Measurements from ENCODE around the gene FRRS1L.
A peak's percentile ranks its signal among the peaks of the same experiment; 100 is the strongest.
"Not testable (repeated sequence)": the region's sequence is repeated elsewhere in the genome, so short reads cannot be mapped to it uniquely, and the experiment has no call there.

FRRS1L gene

DNA sequence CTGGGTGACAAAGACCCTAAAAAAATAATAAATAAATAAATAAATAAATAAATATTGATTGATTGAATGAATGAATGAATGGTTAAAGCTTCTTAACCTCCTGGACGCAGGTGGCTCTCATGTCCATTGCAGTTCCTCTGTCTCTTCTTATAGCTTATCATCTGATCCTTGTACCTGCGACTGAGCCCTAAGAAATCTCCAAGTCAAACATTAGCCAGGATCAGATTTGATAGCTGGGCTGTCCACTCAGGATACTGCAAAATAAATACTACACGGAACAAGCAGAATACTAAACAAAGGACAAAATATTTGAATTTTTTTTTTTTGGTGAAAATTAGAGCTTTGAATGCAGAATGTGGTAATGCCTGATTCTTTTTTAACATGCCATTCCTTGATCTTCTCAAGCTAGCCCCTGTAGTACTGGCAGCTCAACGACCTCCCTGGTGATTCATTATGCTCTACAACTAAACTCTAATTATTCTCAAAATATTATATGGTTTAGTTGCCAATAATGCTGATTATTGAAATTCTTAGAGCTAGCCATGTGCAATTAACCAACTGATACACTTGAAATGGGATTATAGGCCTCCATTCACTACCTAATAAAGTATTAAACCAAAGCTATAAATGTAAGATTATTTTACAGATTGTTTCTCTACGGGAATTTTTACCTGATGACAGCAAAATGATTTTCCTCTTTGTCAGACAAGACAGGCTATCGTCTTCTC lies 37.4 kb downstream of the FRRS1L start:
- no peak for DNase-seq

DNA sequence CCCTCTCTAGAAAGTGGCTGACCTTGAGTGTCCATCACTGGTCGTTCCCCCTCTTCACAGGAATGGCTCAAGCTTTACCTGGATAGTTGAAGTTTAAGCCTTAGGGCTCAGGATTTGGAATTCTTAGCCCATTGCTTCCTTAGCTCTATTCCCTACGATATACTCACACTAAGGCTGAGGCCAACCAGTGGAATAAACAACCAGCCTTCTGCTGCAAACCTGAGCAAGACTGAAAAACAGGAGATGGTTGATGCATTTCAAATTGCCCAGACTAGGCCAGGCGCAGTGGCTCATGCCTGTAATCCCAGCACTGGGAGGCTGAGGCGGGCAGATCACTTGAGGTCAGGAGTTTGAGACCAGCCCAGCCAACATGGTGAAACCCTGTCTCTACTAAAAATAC lies 40.4 kb downstream of the FRRS1L start:
- DNase-seq, result not testable (repeated sequence)

DNA sequence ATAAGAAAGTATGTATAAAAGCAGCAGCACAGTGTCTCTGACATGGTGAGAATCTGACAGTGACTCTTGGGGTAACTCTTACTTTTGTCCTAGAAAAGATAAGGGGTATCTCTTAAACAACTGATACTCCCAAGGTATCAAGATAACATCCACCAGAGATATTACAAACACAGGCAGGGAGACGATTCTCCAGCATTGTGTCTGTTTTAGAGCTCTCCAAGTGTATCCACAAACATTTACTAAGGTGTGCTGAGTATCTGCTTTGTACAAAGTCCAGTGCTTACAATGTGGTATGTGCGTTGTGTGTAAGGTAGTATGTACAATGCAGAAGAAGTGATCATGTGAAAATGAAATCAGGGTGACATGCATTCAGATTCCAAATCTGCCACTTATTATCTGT lies 42.9 kb downstream of the FRRS1L start:
- DNase-seq, result no peak

DNA sequence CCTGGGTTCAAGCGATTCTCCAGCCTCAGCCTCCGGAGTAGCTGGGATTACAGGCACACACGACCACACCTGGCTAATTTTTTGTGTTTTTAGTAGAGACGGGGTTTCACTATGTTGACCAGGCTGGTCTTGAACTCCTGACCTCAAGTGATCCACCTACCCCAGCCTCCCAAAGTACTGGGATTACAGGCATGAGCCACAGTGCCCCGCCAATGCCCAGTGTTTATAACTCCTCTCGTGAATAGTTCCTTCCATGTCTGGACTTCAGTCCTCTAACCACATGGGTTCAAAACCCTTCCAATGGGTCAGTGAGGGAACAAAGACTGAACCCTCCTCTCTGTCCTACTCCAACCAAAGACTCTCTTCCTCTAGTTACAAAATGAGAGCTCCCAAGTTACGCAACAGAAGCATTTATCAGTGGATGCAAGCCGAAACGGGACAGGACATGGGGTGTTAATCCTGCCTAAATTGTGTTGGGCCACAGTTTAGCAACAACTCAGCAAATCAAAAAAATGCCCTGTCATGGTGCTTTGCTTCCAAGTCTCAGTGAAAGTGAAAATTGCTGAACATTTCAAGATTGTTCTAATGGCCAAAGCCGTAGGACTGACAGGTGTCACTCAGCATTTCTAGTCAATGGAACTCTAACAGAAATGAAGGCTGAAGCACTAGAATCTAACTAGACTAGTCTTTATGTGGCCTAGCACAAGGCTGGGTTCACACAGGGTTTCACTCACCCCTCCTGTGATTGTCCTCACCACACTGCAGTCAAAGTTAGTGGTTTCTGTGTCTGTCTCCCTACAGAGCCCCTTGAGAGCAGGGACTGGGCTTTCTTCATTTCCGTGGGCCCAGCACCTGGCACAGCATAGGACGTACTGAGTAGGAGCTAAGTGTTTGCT lies 44.1 kb downstream of the FRRS1L start:
- DNase-seq, result no peak

DNA sequence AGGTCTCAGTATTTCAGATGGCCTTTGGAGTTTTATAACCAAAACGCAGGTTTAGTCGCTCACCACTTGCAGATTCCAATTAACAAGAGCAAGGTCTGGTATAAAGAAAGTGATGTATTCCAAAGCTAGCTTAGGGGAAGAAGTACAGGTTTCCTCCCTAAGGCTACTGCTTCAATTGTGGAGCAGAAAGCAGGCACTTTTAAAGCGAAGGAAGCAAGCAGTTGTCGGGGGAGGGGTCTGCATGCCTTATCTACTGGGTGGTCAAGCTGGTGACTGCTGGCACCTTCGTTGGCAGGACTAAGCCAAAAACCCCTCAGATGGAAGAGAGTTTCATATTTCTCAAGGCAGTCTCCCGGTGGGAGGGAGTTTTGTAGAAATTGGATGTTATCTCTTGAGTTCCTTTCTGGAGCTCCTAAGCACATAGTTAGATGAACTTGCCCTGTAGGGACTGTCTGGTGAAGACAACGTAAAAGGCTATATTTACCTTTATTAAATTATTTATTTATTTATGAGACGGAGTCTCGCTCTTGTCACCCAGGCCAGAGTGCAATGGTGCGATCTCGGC lies 45.7 kb downstream of the FRRS1L start:
- DNase-seq, result no peak

DNA sequence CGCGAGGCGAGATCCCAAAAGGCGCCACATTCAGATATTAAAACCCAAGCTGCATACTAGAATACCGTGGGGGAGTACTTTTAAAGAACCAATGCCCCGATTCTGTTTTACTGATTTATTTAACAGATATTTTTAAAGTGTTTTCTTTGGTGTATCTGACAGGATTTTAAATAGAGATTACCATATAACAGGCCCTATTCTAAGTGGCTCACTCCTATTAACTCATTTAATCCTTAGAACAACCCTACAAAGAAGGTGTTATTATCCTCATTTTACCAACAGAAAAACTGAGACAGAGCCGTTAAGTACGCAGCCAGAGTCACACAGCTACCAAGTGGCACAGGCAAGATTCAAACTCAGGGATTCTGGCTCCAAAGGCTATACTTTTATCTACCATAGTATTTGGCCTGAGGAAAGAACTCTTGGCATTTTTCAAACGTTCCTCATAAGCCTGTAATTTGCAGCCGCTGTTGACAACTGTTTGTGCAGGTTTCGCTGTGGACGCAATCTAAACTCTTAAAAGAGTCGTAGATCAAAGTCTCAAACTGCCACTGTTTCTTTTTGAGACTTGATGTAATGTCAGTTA lies 46.8 kb downstream of the FRRS1L start:
- DNase-seq, result no peak

DNA sequence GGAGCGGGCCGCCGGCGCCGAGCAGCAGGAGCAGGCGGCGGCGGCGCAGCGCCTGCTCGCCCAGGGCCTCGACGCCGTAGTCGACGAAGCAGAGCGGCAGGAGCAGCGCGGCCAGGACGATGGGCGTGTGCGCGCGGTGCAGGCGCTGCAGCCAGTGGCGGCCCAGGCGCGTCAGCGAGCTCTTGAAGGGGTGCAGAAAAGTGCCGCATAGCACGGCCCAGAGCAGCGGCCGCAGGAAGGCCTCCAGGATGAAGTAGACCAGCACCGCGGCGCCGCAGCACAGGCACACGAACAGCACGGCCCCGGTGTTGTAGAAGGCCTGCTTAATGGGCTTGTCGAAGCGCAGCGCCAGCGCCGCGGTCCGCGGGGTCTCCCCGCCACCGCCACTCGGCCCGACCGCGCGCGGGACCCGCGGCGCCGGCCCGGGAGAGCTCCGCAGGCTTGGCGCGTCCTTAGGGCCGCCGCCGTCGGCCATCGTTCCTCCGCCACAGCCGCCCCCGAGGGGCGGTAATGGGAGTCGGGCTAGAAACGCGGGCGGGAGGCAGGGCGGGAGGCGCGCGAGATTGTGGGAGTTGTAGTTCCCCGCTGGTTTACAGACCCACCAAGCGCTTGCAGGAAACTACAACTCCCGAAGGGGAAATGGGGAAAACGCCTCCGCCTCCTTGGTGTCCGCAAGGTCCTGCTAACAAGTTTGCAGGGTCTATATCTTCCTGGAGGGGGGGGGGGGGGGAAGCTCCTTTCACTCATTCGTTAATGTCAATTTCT lies 47.4 kb downstream of the FRRS1L start, which contains the start of gene TMEM245:
TSS of gene TMEM245 (minus strand) at position 509 of the 765 bp plus-strand sequence. CDS start at position 475, 34 bp downstream.
- DNase-seq, result peak; percentile 88

DNA sequence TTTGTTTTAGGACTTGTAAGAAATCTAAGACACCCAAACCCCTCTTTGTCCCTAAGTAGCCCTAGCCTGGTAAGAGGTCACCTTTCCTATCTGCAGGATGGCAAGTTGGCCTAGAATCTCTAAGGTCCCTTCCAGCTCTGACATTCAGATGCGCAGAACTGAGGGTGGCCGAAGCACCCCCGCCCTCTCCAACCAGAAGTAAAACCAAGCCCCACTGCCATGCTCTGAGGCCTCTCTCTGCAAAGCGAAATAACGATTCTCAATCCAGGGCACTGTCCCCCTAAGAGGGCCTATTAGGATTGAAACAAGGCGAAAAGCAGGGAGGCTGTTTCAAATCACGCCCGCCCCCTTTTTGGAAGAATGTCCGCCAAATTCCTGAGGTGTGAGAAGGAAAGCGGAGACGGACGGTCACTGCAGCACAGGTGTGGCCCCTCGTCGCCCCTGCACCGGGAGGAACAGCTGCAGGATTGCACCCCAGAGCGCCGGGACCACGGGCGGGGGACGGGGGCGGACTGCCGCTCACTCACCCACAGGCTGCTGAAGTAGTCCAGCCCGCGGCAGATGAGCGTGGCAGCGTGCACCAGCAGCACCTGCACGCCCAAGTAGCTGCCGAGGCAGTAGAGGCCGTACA lies 48.1 kb downstream of the FRRS1L start:
- no peak for DNase-seq

DNA sequence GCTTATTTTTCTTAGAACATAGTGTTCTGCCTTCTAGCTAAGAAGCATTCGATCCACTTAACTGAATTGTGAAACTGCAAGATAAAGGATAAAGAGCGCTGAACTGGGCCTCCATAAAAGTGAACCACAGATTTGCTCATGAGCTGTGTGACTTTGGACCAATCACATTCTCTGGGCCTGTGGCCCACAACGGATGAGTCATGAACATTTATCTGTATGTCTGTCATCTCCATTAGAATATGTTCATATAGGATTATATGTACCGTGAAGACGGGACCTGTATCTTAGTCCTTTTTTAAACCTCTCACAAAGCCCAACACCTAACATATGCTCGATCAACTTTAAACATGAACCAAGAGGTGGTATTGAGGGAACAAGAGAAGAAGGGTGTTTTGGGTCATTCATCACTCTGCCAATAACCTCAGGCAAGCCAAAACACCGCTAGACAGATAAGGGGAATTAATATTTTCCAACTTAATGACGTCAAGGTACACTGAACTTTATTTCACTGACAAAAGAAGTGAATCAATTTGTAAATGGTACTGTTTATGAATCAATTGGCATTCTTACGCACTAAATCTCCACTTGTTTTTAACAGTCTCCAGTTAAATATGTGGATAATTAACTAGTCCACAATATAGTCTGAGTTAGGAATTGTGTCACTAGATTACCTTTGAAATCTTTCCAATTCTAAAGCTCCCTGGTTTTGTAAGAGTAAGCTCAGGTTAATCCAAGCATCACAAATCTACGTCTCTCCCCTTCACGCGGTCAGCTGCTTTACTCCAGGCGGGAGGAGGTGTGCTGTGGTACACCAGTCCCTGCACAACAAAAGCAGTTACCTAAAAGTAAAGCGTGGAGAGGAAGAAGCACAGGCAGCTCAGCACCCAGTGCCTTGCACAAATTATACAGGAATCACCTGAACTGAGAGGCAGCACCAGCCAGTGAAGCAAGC lies 48.9 kb downstream of the FRRS1L start:
- peak; percentile 7 for DNase-seq

DNA sequence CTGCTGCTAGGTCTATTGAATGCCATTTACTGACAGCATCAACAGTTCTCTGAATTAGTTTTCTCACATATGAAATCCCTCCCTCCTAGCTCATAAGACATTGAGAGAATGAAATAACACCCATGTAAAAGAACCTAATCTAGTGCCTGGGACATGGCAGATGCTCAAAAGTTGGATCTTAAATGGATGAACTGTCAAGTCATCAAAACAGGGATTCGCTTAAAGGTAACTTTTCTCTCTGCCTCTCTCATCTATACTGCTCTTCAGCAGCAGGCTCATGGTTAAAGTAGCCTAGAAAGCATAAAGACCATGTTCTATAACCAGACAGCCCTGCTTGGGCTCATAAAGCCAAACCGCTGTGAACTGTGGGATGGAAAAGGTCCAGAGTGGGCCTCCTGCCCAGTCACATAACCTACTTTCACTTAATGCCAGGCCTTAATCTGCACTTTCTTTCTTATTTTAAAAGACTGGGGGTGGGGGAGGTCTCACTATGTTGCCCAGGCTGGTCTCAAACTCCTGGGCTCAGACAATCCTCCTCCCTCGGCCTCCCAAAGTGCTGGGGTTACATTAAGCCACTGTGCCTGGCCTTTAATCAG lies 51.0 kb downstream of the FRRS1L start:
- DNase-seq, result no peak

DNA sequence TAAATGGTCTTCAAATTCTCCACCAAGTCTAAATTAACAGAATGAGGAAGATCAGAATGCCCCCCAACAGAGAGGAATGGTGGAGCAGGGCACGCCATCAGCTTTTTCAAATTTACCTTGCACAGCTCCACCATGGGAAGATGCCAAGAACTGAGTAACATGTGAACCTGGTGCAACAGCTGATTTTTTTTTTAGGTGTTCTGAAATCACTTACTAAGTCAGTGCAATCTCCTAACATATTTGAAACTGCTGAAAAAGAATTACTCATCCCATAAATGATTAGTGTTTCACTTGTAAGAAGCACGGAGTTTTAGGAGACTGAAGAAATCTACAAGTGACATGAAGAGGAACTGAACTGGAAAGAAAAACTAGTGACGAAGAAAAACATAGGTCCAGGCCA lies 52.4 kb downstream of the FRRS1L start:
- DNase-seq, result no peak

DNA sequence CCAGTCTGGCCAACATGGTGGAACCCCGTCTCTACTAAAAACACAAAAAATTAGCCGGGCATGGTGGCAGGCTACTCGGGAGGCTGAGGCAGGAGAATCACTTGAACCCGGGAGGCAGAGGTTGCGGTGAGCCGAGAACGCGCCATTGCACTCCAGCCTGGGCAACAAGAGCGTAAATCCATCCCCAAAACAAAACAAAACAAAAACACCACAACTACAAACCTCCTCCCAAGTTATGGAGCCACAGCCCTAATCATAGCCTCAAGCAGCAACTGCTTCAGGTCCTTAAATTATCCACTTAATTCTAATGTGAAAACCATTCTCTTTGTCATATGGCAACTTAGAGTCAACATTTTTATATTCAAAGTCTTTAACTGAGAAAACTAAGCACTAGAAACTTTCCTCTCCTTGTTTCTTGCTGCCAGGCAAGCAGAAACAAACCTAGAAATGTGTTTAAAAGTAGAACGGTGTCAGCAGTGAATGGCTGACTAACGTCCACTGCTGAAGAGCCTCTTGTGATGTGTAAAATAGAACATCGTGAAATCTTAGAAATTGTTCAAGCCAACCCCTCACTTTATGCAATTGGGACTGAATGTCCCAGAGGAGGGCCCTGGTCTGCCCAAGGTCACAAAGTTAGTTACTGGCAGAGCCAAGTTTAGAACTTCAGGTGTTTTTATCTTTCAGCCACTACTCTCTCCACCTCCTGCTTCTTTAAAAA lies 53.0 kb downstream of the FRRS1L start:
- no peak for DNase-seq

DNA sequence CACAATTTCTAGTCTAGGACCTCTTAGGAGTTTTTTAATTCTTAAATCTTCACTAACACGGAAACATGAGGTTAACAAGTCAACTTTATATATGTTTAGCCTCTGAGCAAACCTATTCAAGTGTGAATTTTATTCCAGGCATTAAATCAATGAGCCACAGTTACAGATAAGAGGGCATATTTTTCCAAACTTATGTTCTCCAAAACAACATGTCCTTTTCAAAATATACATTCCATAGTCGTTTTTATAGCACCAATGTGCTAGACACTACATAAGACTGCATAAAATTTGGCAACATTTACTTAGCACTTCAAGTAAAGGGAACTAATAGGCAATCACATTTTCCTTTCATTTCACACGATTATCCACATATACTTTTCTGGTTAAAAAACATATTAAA lies 53.8 kb downstream of the FRRS1L start:
- no peak for DNase-seq

DNA sequence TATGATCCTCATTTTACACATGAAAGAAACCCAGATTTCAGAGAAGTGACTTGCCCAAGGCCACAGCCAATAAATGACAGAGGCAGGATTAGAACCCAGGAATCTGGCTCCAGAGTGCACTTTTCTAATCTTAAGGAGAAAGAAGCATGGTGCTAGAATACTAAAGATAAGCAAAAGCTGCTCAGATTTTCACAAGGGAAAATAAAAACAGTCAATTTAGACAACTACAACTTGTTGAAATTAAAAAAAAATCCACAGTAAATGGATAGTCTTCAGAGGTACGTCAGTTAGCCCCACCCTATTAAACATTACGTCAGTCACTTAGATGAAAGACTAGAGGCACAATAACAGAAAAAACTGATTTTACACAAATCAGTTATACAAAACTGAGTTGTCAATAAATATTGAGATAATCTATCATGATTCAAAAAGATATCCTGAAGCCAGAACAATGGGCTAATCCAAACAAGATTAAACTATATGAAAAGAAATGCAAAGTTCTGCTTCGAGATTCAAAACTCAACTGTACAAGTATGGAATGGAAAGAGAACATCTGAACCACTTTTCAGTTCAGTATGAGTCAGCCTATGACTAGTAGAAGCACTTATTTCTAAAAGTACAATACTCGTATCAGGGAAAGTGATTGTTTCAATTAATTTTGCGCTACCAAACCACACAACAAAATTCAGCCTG lies 56.6 kb downstream of the FRRS1L start:
- no peak for DNase-seq

DNA sequence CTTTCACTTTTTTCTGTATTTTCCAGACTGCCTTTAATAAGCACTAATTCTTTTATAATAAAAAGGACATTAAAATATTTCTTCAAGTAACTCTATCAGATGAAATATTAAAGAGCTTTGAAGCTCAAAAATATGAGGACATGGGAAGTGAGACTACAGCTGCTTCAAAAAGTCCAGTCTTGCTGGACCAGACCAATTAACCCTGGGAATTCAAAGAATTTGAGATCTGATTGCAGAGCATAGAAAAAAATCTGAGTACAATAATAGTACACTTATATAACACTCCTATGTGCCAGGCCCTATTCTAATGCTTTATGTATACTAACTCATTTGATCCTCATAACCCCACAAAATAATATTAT lies 57.1 kb downstream of the FRRS1L start:
- no peak for DNase-seq

DNA sequence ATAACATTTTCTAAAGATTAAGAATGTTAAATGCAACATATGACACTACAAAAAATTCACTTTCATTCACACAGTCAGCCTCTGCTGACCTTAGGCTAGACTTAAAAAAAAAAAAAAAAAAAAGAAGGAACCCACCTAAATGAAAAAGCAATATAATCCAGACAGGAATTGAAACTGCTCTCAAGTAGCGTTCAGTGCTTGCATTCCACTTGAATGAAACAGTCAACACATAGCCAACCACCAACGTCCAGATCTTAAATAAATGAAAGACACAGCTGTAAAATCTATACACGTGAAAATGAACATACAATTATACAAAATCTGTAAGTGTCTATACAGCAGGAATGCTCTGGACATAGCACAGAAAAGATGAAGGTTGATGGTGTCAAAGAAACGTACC lies 58.7 kb downstream of the FRRS1L start:
- DNase-seq, result no peak

DNA sequence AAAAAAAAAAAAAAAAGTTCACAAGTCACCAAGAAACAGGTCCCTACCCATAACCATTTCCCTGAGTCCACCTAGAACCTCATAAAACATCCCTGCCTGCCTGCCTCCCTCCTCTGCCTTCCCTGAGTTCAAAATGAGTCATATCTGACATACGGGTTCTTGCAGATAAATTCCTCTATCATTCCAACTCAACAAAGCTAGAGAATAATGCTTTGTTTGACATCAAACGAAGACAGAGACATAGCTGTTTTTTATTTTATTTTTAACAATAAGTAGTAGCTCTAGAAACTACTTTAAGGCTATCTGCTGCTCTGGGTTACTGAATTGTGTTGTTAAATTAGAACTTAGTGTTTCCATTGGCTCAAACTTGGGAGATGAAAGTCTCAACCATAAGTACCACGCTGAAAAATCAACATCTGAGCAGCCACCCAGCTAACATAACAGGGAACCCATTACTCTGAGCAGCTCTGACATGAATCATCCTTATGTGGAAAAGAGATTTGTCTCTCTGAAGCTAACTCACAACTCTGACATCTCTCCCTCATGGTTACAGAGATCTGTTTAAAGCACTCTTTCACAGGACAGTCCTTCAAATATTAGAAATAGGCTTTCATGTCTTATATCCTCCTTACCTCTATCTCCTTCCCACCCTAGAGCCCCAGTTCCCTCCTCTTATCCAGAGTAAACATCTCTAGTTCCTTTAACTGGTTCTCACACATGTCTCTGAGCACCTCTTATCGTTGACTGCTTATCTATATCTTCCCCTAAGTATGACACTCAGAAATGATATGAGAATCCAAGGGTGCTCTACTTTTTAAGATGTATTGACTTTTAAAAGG lies 59.4 kb downstream of the FRRS1L start:
- no peak for DNase-seq

DNA sequence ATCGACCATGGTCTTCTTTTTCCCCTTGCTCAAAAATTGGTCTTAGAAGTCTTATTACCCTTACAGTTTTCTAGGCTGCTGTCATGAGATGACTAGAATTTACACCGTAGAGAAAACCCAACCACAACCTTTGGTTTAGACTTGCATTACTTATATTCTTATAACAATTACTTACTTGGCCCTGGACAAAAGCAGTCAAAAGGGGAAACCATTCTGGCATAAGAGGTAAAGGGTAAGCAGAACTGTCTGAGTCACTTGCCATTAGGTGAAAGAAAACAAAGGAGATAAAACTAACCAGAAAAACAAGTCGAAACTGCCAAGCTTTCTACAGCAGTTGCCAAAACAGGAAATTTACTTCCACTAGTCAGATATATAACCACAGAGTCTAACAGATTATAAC lies 65.2 kb downstream of the FRRS1L start:
- no peak for DNase-seq

All from T-helper 9 cell (primary cell).